ENCODE measurements around the gene ELFN2.
A peak's percentile ranks its signal among the peaks of the same experiment; 100 is the strongest.

ELFN2 gene

DNA sequence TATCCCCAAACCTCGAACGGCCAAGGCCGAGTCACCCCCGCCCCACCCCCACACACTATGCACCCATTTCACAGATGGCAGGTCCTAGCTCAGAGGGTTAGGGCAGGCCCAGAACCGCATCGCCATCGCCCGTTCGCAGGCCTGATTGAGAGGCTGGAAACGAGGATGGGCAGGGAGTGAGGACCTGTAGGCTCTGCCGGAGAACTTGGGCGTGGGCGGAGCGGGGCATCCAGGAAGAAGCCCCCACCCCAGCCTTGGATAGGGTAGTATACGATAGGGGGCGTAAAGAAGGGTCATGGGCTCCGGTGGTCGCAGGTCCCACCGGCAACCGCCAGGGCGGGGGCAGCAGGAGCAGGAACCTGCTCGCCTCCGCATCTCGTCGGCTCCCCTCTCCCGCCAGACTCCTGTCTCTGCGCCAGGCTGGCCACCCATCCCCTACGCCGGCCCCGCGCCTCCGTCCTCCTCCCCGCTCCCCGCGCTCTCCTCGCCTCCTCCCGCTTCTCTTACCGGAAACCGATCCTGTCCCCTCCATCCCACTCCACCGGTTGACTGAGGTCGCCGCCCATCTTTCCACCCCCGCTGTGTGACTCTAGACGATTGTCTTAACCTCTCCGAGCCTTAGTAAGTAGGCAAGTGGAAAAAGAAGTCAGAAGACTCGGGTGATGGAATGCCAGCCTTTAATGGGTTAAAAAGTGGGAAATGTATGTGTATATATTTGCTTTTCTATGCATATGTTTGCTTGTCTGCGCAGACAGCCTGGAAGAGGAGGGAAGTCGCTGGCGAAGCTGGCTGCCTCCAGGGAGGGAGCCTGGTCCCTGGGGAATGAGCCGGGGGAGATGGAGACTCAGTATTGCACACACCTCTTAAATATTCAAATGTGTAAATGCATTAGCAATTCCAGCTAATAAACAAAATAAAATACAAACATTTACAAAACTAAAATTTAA, 92.1 kb downstream of the ELFN2 start (continued):
- TF ChIP-seq ZNF121 (tag by site-specific recombination; IDR thresholded peaks at IDR 0.05) (peak; percentile 40; the same call in 1 of the 2 replicates), ZNF354C (tag by site-specific recombination; IDR thresholded peaks at IDR 0.05; ENCODE audit: borderline replicate concordance, low read depth) (no peak), ZNF16 (tag by site-specific recombination; IDR thresholded peaks at IDR 0.05; ENCODE audit: low read depth) (no peak), ZNF146 (tag by site-specific recombination; IDR thresholded peaks at IDR 0.05) (no peak), ZNF341 (tag by site-specific recombination; IDR thresholded peaks at IDR 0.05; ENCODE audit: low read depth) (peak; percentile 51; the same call in 1 of the 2 replicates), ZFHX2 (tag by site-specific recombination; conservative IDR thresholded peaks at IDR 0.05) (peak; percentile 86), ZNF768 (tag by site-specific recombination; IDR thresholded peaks at IDR 0.05) (peak; percentile 88; the same call in 1 of the 2 replicates), ZIC2 (tag by site-specific recombination; IDR thresholded peaks at IDR 0.05) (no peak), ZNF112 (tag by site-specific recombination; IDR thresholded peaks at IDR 0.05) (no peak), ZNF585B (tag by site-specific recombination; IDR thresholded peaks at IDR 0.05) (no peak), KLF16 (tag by site-specific recombination; IDR thresholded peaks at IDR 0.05) (no peak), KLF1 (tag by site-specific recombination; IDR thresholded peaks at IDR 0.05) (no peak), ZNF596 (tag by site-specific recombination; IDR thresholded peaks at IDR 0.05) (no peak), ZBTB20 (tag by site-specific recombination; IDR thresholded peaks at IDR 0.05) (no peak), GLI2 (tag by site-specific recombination; IDR thresholded peaks at IDR 0.05; ENCODE audit: borderline replicate concordance, low read depth) (no peak), KLF8 (tag by site-specific recombination; IDR thresholded peaks at IDR 0.05) (peak; percentile 12; the same call in 1 of the 2 replicates), ZNF561 (tag by site-specific recombination; IDR thresholded peaks at IDR 0.05; ENCODE audit: borderline replicate concordance) (no peak), ZNF548 (tag by site-specific recombination; IDR thresholded peaks at IDR 0.05) (no peak), SALL2 (tag by site-specific recombination; IDR thresholded peaks at IDR 0.05; ENCODE audit: borderline replicate concordance) (no peak), ZNF530 (tag by site-specific recombination; IDR thresholded peaks at IDR 0.05; ENCODE audit: low read depth) (no peak), ZFP37 (tag by site-specific recombination; IDR thresholded peaks at IDR 0.05) (no peak), REPIN1 (tag by site-specific recombination; IDR thresholded peaks at IDR 0.05; ENCODE audit: low read depth) (no peak), ZNF155 (tag by site-specific recombination; IDR thresholded peaks at IDR 0.05) (no peak), MZF1 (tag by site-specific recombination; IDR thresholded peaks at IDR 0.05; ENCODE audit: borderline replicate concordance) (no peak), ZNF175 (tag by site-specific recombination; IDR thresholded peaks at IDR 0.05) (no peak), ZNF292 (tag by site-specific recombination; IDR thresholded peaks at IDR 0.05; ENCODE audit: borderline replicate concordance, low read depth) (no peak), ZNF366 (tag by site-specific recombination; conservative IDR thresholded peaks at IDR 0.05) (0 out of 2 replicates have a peak, but pooled peaks have one; percentile 12), OSR2 (tag by site-specific recombination; IDR thresholded peaks at IDR 0.05) (no peak), SP3 (tag by site-specific recombination; IDR thresholded peaks at IDR 0.05) (no peak)
- TF ChIP-seq, protein P1, sequence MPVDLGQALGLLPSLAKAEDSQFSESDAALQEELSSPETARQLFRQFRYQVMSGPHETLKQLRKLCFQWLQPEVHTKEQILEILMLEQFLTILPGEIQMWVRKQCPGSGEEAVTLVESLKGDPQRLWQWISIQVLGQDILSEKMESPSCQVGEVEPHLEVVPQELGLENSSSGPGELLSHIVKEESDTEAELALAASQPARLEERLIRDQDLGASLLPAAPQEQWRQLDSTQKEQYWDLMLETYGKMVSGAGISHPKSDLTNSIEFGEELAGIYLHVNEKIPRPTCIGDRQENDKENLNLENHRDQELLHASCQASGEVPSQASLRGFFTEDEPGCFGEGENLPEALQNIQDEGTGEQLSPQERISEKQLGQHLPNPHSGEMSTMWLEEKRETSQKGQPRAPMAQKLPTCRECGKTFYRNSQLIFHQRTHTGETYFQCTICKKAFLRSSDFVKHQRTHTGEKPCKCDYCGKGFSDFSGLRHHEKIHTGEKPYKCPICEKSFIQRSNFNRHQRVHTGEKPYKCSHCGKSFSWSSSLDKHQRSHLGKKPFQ (tag by site-specific recombination; IDR thresholded peaks at IDR 0.05), result no peak
- TF ChIP-seq, protein P2, sequence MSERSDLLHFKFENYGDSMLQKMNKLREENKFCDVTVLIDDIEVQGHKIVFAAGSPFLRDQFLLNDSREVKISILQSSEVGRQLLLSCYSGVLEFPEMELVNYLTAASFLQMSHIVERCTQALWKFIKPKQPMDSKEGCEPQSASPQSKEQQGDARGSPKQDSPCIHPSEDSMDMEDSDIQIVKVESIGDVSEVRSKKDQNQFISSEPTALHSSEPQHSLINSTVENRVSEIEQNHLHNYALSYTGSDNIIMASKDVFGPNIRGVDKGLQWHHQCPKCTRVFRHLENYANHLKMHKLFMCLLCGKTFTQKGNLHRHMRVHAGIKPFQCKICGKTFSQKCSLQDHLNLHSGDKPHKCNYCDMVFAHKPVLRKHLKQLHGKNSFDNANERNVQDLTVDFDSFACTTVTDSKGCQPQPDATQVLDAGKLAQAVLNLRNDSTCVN (tag by site-specific recombination; optimal IDR thresholded peaks at IDR 0.05), result peak; percentile 27
- TF ChIP-seq, protein P3, sequence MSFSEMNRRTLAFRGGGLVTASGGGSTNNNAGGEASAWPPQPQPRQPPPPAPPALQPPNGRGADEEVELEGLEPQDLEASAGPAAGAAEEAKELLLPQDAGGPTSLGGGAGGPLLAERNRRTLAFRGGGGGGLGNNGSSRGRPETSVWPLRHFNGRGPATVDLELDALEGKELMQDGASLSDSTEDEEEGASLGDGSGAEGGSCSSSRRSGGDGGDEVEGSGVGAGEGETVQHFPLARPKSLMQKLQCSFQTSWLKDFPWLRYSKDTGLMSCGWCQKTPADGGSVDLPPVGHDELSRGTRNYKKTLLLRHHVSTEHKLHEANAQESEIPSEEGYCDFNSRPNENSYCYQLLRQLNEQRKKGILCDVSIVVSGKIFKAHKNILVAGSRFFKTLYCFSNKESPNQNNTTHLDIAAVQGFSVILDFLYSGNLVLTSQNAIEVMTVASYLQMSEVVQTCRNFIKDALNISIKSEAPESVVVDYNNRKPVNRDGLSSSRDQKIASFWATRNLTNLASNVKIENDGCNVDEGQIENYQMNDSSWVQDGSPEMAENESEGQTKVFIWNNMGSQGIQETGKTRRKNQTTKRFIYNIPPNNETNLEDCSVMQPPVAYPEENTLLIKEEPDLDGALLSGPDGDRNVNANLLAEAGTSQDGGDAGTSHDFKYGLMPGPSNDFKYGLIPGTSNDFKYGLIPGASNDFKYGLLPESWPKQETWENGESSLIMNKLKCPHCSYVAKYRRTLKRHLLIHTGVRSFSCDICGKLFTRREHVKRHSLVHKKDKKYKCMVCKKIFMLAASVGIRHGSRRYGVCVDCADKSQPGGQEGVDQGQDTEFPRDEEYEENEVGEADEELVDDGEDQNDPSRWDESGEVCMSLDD (tag by site-specific recombination; IDR thresholded peaks at IDR 0.05), result no peak
- TF ChIP-seq, protein P4, sequence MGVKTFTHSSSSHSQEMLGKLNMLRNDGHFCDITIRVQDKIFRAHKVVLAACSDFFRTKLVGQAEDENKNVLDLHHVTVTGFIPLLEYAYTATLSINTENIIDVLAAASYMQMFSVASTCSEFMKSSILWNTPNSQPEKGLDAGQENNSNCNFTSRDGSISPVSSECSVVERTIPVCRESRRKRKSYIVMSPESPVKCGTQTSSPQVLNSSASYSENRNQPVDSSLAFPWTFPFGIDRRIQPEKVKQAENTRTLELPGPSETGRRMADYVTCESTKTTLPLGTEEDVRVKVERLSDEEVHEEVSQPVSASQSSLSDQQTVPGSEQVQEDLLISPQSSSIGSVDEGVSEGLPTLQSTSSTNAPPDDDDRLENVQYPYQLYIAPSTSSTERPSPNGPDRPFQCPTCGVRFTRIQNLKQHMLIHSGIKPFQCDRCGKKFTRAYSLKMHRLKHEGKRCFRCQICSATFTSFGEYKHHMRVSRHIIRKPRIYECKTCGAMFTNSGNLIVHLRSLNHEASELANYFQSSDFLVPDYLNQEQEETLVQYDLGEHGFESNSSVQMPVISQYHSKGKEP (tag by site-specific recombination; IDR thresholded peaks at IDR 0.05), result no peak
- TF ChIP-seq, protein P5, sequence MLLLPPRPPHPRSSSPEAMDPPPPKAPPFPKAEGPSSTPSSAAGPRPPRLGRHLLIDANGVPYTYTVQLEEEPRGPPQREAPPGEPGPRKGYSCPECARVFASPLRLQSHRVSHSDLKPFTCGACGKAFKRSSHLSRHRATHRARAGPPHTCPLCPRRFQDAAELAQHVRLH (tag by site-specific recombination; IDR thresholded peaks at IDR 0.05), result no peak
